HG03354 (cell line): ENCODE measurements around the gene STYXL2.

Source experiments
- ATAC-seq: cut with Tn5 transposase; IDR thresholded peaks from one replicate; pipeline ENCODE4 v1.9.1; 2021; ENCODE audit warnings: mild to moderate bottlenecking; ENCODE audit not compliant: unreplicated experiment, poor library complexity, severe bottlenecking

Gene STYXL2

DNA sequence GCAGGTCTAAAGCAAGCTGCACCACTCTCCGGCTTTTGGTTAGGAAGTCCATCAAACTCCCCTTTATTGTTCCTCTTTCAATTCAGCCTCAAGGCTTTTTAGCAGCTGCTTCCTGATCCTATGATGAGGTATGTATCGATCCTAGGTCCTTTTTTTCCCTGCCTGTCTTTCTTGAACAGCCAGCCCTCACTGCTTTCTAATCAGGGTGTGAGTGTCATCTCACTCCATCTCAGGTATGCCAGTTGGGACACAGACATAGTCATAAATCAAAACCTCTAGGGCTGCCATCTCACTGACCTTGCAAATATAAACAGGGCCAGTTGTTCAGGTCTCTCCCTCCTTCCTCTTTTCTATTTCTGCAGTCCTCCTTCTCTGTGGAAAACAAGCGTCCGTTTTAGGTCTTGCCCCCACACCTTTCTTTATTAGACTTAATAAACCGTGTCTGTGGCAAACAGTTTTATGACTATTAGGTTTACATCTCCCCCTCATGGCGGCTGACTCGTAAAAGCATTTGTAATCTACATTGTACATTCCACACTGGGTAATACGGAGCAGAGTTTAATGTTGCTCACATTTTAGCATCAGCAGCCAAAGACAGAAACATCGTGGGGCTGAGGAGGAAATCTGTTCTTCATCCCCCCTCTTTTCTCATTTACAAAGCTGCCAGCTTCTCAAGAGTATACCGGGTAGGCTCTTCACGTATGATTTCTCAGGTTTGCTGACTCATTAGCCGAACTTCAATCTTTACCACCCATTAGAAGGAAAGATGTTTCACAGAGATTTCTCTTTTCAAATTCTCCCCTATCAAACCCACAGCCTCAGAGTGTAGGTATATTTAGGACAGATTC lies 11.6 kb downstream of the STYXL2 start:
- no peak for ATAC-seq

GRCh38 chr1:167106119-167106461 lies 12.2 kb downstream of the STYXL2 start:
- ATAC-seq, result no peak

- ATAC-seq, result no peak
Observed at GRCh38 chr1:167107456-167107855, 13.6 kb downstream of the STYXL2 start.

GRCh38 chr1:167109125-167109524 lies 15.2 kb downstream of the STYXL2 start:
- no peak for ATAC-seq

- ATAC-seq, result peak; percentile 82
Observed at GRCh38 chr1:167110586-167110985, 16.7 kb downstream of the STYXL2 start.

GRCh38 chr1:167111868-167112709 lies 18.2 kb downstream of the STYXL2 start:
- ATAC-seq, result no peak

- no peak for ATAC-seq
Observed at GRCh38 chr1:167114725-167115124, 20.9 kb downstream of the STYXL2 start.

- no peak for ATAC-seq
Observed at GRCh38 chr1:167115655-167116054, 21.8 kb downstream of the STYXL2 start.

DNA sequence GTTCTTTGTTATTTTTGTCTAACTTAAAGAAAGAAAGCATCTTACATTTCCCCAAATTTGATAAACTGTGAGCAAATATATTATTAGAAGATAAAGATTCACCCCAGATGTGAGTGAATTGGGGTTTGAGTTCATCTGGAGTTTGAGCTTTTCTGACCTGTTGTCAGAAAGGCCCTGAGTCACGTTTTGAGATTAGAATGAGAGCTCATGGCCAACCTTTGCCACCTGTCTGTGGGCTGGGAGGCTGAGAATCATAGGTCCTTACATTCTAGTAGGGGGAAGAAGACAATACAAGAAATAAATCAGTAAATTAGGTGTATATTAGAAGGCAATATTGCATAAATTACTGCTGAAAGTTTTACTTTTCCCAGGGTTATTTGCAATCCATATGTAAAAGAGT lies 22.3 kb downstream of the STYXL2 start:
- ATAC-seq, result no peak

DNA sequence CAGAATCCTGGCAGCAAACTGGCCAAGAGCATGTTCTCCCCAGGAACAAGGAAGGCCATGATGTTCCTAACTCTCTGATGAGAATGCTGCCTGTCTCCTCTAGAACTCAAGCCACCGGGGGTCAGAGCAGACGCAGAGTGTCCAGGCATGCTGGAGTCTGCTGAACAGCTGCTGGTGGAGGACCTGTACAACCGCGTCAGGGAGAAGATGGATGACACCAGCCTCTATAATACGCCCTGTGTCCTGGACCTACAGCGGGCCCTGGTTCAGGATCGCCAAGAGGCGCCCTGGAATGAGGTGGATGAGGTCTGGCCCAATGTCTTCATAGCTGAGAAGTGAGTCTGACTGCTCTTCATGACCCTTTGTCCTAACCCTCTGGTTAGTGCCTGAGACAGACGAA lies 23.4 kb downstream of the STYXL2 start:
- no peak for ATAC-seq

- ATAC-seq, result no peak
Observed at GRCh38 chr1:167118188-167118587, 24.3 kb downstream of the STYXL2 start.

DNA sequence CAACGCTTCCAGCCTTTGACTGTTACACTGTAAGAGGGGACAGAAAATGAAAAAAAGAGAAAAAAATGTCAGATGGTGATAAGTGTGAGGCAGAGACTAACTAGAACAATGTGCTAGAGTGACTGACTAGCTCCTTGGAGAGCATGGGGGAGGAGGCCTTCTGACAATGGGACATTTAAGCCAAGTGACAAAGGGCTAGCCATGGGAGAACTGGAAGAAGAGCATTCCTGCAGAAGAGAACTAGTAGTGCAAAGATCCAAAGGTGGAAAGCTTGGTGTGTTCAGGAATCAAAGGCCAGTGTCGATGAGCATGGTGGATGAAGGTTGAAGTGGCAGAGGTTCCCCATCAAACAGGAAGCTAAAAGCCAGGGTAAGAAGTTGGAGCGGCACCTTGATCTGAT lies 25.8 kb downstream of the STYXL2 start:
- no peak for ATAC-seq

- no peak for ATAC-seq
Observed at GRCh38 chr1:167120899-167121298, 27.0 kb downstream of the STYXL2 start.

DNA sequence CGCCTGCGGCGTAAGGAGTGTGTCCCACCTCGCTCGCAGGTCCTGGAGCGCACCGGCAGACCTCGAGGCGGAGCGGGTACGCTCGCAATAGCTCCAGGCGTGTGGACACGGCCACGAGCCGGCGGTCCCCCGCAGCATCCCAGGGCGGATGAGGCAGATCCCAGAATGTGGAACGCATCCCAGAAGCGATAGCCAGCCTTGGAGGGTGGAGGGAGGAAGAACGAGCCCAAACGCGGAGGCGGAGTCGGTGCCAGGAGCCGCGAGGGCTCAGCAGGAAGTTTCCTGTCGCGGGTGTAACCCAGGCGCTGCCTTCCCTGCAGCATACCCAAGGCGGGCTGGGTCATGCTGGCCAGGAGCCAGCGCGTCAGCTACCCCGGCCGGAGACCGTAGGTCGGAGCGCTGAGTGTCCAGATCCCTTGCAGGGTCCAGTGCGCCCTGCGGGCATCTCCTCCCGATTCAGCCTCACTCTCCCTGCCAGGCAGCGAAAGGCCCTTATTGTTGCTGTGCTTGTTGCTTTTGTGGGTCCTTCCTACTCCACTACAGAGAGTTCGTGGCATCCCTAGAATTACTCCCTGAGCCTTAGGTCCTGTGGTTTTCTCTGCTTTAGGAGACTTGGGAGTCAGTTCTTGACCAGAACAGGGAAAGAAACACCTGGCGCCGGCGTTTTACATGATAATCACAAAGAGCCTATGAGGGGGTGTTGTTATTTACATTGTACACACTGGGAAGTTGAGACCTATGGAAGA lies 27.7 kb downstream of the STYXL2 start:
- no peak for ATAC-seq

GRCh38 chr1:167122121-167122480 lies 28.2 kb downstream of the STYXL2 start:
- ATAC-seq, result no peak

DNA sequence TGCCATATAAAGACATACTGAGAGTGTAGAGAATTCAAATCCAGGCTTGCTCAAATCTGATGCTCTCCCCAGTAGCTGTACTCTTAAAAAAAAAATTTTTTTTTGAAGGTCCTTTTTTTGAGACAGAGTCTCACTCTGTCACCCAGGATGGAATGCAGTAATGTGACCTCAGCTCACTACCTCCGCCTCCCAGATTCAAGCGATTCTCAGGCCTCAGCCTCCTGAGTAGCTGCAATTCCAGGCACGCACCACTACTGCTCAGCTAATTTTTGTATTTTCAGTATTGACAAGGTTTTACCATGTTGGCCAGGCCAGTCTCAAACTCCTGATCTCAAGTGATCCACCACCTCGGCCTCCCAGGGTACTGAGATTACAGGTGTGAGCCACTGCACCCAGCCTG lies 28.7 kb downstream of the STYXL2 start:
- no peak for ATAC-seq

DNA sequence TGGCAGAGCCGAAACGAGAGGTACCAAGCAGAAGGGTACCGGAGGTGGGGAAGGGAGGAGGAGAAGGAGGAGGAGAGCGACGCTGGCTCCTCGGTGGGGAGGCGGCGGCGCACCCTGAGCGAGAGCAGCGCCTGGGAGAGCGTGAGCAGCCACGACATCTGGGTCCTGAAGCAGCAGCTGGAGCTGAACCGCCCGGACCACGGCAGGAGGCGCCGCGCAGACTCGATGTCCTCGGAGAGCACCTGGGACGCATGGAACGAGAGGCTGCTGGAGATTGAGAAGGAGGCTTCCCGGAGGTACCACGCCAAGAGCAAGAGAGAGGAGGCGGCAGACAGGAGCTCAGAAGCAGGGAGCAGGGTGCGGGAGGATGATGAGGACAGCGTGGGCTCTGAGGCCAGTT lies 32.4 kb downstream of the STYXL2 start:
- ATAC-seq, result no peak

DNA sequence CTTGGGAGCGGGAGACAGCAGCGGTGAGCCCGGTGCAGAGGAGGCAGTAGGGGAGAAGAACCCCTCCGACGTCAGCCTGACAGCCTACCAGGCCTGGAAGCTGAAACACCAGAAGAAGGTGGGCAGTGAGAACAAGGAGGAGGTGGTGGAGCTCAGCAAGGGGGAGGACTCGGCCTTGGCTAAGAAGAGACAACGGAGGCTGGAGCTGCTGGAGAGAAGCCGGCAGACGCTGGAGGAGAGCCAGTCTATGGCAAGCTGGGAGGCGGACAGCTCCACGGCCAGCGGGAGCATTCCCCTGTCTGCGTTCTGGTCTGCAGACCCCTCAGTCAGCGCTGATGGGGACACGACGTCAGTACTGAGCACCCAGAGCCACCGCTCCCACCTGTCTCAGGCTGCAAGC lies 32.9 kb downstream of the STYXL2 start:
- no peak for ATAC-seq

DNA sequence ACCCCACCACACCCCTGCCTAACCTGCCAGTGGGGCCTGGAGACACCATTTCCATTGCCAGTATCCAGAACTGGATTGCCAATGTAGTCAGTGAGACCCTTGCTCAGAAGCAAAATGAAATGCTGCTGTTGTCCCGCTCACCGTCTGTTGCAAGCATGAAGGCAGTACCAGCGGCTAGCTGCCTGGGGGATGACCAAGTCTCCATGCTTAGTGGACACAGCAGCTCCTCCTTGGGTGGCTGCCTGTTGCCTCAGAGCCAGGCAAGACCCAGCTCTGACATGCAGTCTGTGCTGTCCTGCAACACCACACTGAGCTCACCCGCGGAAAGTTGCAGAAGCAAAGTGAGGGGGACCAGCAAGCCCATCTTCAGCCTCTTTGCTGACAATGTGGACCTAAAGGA lies 33.4 kb downstream of the STYXL2 start:
- no peak for ATAC-seq

- no peak for ATAC-seq
Observed at GRCh38 chr1:167127661-167128060, 33.8 kb downstream of the STYXL2 start.
